HTR-8/SVneo (cell line): ENCODE results near the gene CCNK.

ENCODE experiments used
- DNase-seq: peaks from one replicate; pipeline ENCODE4 v3.0.0; 2011; ENCODE audit warnings: low spot score, mixed read lengths; ENCODE audit not compliant: insufficient read length
- FAIRE-seq: peaks from 2 replicates; lab custom pipeline; 2011; peaks lifted over from hg19 to GRCh38; lab: Jason Lieb, UNC

Gene CCNK

DNA sequence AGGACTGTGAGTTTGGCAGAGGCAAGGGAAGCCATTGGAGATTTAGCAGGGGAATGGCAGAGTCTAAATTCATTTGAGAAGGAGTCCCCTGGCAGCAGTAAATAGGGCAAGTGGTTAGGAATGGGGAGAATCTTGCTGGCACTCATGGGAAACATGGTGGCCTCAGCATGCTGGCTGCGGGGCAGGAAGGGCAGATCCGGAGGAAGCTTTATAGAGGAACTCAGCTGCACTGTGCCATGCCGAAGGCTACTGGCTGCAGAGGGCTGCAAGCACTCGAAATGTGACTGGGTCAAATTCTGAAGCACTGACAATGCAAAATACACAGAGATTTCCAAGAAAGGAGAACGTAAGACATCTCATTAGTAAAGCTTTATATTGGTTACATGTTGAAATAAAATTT, 23.9 kb downstream of the CCNK start:
- DNase-seq (no peak), FAIRE-seq (no peak)

GRCh38 chr14:99506276-99506675, 25.1 kb downstream of the CCNK start:
- FAIRE-seq (no peak), DNase-seq (no peak)

DNA sequence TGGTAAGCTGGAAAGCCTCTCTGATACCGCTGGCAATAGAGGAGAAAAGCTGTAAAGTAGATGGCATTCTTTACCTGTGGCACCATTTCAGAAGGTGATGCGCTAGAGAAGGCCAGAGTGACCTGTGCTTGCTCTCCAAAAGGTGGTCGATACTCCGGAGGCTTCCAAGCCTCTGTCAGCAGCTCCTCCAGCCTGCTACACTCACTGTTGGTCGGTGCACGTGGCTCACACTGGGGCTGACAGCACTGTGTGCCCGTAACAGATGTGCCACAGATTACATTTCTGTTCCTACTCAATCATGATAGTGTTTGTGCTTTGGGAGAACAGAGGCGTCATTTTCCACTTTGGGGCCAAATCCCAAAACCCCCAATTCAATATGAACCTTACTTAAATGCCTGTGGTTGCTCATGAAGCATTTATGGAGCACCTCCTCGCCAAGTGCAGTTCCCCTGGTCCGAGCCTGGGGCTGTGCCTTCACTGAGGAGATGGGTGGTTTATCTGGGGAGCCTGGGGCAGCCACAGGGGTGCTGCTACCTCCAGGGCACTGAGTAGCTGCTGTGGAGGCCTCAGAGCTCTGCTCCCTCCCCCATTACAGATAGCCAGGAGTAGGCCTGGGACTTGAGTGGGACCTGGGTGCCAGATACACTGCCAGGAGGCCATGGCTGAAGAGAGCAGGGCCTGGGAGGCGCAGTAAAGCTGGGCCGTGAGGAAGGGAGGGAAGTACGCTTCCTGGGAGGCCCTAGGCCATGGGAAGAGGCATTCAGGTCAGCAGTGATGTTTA, 26.8 kb downstream of the CCNK start:
- FAIRE-seq (no peak), DNase-seq (no peak)

GRCh38 chr14:99508896-99509629, 27.9 kb downstream of the CCNK start:
- FAIRE-seq, result peak; percentile 72
- no peak for DNase-seq

GRCh38 chr14:99509871-99510555, 28.8 kb downstream of the CCNK start:
- no peak for DNase-seq
- FAIRE-seq, result no peak

DNA sequence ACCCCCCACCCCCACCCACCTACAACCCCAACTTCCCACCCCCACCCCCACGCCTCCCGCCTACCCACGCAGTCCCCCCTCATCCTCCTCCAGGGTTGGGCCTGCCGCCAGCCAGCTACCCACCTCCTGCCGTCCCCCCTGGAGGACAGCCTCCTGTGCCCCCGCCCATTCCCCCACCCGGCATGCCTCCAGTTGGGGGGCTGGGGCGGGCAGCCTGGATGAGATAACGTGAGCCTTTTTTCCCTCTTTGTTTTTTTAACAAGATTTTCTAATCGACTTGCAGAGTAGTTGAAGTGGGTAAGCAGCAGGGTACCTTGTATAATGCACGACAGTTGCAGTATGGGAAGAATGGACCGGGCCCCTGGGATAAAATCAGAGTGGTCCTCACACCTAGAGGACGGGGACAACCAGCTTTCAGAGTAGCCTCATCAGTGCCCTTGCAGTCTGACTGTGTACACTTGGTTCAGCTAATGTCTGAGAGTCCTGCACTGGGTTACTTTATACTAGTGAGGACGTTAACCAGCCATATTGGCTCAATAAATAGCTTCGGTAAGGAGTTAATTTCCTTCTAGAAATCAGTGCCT, 29.4 kb downstream of the CCNK start:
- DNase-seq (no peak), FAIRE-seq (no peak)

DNA sequence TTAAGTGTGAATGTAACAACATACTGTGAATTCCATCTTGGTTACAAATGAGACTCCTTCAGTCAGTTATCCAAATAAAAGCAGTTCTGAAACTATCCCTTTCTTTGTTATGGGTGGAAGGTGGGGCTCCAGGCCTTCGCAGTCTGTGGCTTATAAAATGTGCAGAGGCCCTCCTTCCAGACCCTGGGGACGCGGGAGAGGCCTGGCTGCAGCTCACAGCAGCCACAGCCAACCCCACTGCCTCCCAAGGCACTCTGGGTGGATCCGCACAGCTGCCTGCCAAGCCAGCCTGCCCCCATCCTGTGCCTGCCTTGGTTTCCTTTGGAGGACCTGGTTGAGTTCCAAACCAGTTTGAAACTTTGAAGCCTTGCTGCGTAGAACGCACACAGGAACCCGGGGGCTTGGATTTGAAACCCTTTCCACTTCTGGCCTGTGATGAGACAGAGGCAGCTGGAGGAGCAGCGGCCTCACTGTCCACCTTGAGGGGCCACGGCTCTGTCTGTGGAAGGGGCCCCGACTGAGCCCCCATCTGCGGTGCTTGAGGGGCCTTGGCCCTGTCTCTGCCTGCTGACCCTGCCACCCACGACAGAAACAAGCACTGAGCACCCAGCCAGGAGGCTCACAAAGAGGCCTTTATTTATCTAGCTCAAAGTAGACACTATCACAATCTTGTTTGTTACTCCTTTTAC, 30.4 kb downstream of the CCNK start:
- DNase-seq, result no peak

GRCh38 chr14:99512110-99512449, 30.9 kb downstream of the CCNK start:
- FAIRE-seq (no peak), DNase-seq (no peak)

More for the DNA sequence above, 30.4 kb downstream of the CCNK start:
- FAIRE-seq, result no peak

- no peak for FAIRE-seq
- no peak for DNase-seq
Observed at GRCh38 chr14:99512571-99513182, 31.5 kb downstream of the CCNK start.

DNA sequence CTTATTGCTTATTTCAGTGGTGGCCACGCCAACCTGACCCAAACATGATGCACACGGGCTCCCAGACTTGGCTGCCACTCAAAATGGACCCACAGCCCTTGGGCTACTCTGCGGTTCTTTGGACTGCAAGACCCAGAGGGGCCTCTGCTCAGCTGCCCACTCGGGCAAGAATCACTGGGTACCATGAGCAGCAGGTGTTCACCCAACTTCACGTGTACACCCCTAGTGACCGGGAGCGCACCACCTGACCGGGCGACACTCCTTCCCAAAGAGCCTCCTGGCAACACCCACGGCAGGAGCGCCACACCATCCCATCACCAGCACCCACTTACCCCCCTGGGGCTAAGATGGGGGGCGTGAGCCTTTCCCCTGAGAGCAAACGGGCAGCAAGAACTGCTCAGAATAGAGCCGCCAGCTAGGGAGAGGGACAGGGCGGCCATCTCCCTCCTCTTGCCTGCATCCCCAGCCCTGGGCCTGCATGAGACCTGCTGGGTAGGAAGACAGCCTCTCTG, 32.0 kb downstream of the CCNK start:
- FAIRE-seq (no peak), DNase-seq (no peak)

DNA sequence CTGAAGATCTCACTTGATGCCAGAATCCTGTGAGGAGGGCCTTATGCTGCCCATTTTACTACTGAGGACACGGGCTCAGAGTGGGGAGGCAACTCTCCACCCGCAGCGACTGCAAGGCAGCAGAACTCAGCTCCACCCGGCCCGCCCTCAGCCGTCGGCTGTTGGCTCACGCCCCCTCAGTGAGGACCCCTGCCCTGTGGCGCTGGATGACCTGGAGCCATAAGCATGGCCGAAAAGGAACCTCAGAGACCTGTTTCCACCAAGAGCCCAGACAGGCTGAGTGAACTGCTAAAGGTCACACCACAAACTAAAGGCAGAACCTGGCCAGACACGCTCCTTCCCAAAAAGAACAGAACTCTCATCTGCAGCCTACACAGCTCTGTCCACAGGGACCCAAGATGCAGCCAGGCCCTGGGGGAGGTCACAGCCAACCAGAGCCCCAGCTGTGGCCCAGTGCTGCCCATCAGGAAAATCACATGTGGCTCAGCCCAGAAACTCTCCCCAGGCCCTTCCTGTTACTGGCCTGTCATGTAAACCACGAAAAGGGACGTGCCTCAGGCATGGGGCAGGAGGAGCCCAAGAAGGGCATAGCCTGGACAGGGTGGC, 32.8 kb downstream of the CCNK start:
- DNase-seq (no peak), FAIRE-seq (no peak)

GRCh38 chr14:99514552-99515300, 33.5 kb downstream of the CCNK start:
- no peak for FAIRE-seq
- no peak for DNase-seq

DNA sequence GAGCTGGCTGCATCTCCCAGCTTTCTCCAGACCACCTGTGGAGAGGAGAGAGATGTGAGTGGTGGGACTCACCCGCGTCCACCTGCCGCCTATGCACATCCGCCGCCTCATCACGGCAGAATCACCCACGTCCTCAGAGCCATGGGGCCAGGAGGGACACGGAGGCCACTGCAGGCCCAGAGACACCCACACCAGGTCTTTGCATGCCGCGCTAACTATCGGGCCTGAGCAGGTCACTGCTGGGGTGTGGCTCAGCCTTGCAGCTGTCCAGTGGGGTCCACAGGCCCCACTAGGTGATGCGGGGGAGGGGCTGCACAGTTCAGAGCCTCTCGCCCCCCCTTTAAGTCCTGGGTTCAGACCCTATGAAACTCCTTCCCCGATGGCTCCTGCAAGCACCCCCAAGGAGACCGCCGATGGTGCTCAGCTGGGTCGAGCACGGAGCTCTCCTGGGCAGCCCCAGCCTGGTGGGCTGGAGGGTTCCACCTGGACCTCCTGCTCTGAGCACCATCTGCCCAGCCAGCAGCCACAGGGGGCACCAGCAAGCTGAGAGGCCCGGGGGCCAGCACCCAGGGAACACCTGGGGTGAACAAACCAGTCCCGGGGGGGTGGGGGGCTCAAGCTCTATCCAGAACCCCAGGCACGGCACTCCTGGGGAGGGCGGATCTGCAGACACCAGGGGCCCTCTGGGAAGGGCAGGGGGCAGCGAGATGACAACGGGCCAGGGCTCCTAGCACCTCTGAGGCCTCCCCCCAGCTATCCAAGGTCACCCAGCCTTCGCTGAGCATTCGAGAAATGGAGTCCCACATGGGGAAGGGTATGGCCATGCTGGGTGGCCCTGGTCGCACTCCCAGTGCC, 34.3 kb downstream of the CCNK start:
- FAIRE-seq, result no peak
- no peak for DNase-seq

GRCh38 chr14:99516156-99516870, 35.1 kb downstream of the CCNK start:
- no peak for FAIRE-seq
- no peak for DNase-seq

- FAIRE-seq (no peak), DNase-seq (no peak)
Observed at GRCh38 chr14:99516871-99517642, 35.8 kb downstream of the CCNK start.

DNA sequence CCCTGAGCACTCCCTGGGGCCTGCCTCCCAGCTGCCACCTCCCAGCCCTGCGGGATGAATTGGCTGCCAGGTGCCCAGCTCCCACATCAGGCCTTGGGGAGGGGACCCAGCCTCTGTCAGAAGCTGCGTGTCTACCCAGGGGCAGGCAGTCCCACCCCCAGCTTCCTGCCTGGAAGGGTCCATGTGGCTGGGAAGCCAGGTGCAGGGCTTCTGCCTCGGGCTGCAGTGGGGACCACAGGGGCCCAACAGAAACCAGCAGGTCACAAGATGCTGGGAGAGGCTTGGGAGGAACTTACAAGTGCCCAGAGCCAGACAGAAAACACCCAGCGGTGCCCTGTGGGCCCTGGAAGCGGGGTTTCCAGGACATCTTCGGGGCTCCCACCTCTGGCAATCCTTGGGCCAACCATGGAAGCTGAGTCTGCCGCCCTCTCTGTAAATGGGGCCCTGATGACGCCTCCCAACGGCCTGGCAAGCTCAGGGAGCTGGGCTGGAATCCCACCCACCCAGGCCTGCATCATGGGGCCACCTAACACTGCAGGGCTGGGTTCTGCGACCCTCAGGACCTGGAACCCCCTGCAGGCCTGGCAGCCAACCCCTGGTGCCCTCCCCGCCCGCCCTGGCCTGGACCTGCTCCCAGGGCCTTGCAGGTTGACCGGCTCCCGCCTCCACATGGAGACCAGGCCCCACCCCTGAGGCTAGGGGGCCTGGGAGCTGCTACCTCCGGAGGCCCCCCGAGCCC, 36.6 kb downstream of the CCNK start:
- FAIRE-seq (no peak), DNase-seq (no peak)
